ENCODE data around the gene ITPK1.

The ITPK1 gene

GRCh38 chr14:93057586-93058280 lies 58.0 kb downstream of the ITPK1 start:
- DNase-seq, result no peak

DNA sequence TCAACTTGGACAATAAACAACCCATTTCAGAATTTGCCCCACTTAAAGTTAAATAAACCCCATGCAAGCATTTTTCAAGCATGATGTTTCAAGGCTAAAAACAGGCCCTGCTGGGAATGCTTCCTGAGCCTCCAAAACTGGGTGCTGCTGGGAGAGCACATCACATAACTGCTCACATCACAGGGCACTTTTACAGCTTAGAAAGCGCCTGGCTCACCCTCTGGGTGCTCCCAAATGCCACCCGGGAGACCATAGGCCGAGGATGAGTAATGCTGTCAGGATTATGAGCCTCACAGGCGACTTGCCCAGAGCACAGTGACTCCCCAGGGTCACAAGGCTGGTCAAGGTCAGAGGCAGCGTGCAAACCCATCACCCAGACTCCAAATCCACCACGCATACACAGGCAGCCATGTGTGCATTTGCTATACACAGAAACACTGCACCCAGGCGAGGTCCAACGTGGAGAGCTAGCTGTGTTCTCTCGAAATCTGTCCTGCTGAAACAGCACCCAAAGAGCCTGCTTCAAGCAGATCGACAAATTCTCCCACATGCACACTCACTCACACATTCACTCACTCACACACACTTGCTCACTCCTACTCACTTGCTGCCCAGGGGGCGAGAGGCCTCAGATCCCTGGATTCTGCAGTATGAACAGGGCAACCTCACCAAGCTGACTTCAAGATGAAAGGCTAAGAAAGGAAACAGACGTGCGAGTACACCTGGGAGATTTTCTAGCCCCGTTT lies 58.7 kb downstream of the ITPK1 start:
- DNase-seq, result no peak

GRCh38 chr14:93056166-93056839 lies 59.4 kb downstream of the ITPK1 start:
- no peak for DNase-seq

GRCh38 chr14:93055651-93056115 lies 60.0 kb downstream of the ITPK1 start:
- no peak for DNase-seq

GRCh38 chr14:93054876-93055275 lies 60.8 kb downstream of the ITPK1 start:
- DNase-seq, result no peak

DNA sequence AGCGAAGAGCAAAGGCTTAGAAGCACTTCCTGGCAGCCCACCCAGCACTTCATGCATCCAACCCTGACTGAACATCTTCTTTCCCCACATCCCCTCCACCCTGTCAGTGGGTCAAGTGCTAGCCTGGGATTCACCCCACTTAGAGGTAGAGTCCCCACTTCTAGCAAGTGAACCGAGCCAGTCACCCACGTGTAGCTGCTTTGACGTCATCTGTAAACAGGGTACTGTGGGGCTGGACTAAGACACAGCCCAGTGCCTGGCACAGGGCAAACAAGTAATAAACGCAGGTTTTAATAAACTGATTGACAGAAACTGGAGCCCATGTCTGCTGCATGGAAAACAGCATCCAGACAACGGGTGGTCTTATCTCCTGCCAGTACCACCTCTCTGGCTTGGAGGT lies 61.7 kb downstream of the ITPK1 start:
- DNase-seq, result no peak

DNA sequence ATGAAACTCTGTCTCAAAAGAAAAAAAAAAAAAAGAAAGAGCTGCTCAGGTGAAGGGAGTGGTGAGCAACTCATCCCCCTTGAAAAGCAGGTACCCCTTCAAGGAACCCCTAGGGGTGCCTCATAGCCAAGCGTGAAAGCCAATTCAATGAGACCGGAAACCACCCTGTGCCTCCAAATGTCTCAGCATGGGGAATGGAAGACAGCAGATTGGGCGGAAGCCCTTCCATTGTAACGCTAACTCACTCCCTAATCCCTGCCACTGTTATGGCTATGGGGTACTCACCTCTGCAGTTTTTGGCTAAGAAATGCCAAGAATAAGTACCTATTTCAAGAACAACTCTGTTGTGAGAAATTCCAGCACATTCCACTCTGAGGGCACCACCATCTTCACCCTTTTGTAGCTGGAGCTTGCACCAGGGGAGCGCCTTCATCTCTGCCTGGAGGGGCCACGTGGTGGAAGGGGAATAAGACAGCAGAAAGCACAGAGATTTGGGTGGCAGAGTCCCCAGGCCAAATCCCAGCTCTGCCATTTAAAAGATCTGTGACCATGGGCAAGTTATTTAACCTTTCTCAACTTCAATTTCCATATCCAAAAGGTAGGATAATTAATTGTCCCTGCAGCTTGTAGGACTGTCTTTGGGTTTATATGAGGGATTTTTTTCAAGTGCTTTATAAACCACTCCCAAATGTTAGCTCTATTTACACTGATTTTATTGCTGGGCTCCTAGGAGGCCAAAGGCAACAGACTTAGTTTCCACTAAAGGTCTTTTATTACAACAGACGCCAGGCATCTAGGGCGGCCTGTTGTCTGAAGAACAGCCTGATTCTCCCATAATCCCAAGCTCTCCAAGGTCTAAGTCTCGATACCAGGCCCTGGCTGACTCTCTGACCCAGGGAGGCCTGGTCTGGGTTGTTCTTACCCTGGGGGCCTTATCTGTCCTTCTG lies 63.9 kb downstream of the ITPK1 start:
- DNase-seq, result no peak

DNA sequence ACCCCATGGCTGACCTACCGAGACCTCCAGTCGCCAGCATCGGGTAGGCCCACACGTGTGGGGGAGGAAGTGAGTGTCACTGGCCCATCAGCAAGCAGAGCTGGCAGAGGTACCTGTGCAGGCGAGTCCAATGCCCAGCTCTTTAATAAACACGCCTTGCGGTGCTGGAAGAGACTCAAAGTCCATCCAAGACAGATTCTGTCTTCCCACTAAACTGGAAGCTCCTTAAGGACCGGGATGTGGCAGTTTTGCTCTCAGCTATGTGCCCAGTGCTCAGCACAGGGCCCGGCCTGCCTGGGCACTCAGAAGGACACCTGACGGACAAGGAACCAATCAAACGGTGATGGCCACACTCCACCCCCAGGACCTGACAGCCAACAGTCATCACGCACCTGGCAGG lies 65.0 kb downstream of the ITPK1 start:
- DNase-seq, result no peak

DNA sequence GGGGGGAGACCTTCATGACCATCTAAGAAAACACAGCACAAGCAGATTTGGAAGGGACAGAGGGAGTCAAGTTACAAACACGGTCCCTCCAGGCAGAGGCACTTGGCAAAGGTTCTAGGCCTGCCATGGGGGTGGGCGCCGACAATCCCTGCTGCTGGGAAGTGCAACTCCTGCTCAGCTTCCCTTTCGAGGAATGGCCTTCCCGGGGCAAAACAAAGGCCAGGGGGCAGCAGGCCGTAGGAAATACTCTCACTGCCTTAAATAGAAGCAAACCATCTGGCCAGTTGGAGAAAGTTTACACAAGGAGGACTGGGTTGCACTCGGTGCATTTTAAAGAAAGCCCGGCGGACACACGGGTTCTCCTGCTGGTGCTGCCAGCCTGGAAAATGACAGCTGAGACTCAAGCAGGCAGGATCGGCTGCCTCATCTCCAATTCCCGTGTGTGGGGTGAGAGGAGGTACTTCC lies 65.8 kb downstream of the ITPK1 start:
- no peak for DNase-seq

DNA sequence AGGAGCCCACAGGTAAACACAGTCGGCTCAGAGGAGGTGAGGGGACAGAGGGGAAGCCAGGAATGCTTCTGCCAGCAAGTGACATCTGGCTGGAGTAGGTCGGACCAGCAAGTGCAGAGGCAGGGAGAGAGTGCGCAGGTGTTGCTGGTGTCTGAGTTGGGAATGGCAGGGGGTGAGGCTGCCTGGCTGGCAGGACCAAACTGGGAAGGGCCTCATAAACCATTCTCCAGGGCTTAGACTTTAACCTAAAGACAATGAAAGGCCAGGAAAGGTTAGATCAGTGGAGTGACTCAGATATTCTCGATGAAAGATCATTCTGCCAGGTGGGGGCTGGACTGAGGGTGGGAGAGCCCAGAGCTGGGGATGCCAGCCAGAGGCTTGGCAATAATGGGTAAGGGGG lies 66.4 kb downstream of the ITPK1 start:
- DNase-seq, result no peak

DNA sequence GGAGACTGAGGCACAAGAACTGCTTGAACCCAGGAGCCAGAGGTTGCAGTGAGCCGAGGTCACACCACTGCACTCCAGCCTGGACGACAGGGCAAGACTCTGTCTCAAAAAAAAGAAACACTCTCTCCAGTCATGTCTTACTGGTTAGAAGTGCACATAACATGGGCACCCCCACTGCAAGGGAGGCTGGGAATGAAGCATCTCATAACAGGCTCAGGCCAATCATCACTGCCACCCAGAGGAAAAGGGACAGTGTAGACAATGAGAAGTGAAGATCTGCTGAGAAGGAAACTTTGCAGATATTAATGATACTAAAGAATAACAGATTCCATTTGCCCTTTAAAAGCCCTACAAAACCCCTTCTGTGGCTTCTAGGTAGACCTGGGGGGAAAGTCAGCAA lies 66.9 kb downstream of the ITPK1 start:
- no peak for DNase-seq

DNA sequence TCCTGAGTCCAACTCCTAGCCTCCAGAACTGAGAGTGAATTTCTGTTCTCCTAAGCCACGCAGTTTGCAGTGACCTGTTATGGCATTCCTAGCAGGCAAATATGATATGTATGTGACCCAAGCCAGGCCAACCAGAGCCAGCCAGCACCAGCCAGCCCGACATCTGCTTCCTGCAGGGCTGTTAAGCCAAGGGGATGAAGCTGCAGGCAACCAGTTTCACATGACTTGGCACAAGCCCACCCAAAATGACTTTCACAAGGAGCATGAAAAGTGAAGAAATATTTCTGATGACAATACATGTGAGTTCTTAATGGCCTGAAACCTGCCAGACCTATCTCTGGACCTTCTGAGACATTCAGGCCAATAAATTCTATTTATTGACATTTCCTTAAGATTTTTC lies 68.1 kb downstream of the ITPK1 start:
- no peak for DNase-seq

DNA sequence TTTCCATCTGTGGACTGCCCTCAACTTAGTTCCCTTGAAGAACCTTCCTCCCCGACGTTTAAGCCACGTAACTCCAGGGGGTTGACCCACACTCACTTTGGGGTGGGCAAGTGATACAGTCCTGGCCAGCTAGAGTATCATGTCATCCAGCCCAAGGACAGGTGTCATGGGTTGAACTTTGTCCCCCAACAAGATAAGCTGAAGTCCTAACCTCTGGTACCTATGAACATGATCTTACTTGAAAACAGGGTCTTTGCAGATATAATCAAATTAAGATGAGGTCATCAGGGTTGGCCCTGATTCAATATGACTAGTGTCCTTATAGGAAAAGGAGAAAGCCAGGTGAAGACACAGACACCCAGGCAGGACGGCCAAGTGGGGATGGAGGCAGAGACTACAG lies 68.6 kb downstream of the ITPK1 start:
- no peak for DNase-seq

DNA sequence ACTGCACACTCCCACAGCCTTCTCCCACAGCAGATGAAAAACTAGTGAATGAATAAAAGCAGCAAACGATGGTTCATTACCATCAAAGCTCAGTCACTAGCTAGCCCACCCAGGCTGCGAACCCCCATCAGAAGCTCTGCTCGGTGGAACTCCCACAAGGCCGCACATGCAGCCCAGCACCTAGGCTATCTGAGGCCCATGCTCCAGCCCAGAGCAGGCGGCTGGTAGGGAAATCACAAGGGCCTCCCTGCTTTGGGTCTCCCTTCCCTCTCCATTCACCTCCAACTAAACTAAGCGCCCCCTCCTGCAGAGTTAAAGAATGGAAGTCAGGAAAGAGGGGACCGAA lies 69.0 kb downstream of the ITPK1 start:
- no peak for DNase-seq

DNA sequence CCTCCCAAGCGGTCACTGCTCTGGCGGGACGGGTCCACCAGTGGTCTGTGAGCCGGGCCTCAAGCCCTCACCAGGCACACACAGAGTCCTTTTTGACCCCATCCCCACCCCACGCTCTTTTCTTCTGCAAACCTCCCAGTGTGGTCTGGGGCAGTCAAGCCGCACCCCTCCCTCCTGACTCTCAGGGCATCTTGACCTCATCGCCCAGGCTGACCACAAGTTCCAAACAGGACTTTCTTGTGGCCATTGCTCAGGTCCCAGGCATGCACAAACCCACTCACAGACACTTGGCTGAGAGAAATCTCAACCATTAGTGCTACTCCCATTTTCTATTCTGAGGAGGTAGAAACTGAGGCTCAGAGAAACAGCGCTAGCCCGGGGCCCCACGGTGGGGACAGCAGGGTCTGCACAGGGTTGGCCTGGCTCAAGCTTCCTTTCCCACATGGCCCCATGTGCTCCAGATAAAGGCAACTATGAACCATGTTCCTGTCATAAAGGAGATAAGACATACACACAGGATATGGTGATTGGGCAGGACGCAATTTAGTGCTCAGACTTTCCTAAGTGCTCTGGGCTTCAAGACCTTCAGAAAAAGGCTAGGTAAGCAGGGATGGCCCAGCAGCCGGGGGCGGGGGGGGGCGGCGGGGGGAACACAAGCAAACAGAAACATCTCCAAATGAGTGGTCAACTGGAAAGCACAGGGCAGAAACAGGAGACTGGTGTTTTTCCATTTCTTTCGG lies 69.6 kb downstream of the ITPK1 start:
- no peak for DNase-seq

GRCh38 chr14:93045211-93045674 lies 70.5 kb downstream of the ITPK1 start:
- no peak for DNase-seq

GRCh38 chr14:93044556-93044955 lies 71.2 kb downstream of the ITPK1 start:
- no peak for DNase-seq

DNA sequence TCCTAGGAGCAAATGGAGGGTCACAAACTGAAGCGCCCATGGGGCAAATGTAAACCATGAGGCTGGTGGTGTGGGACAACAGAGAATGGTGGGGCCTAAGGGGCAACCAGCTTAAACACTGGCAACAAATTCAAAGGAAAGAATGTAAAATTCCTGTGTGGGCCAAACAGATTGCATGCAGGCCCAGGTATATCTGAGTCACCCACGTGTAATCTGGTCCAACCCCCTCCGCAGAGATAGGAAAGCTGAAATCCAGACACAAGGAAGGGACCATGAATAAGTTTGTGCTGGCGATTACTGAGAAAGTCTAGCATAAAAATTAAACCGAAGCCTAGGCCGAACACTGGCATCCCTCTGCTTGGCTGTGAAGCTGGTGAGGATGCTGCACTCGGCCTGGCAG lies 71.6 kb downstream of the ITPK1 start:
- no peak for DNase-seq

- DNase-seq, result no peak
Measured at GRCh38 chr14:93042968-93043940, 72.5 kb downstream of the ITPK1 start.

- DNase-seq, result no peak
Measured at GRCh38 chr14:93041830-93042229, 73.9 kb downstream of the ITPK1 start.

DNA sequence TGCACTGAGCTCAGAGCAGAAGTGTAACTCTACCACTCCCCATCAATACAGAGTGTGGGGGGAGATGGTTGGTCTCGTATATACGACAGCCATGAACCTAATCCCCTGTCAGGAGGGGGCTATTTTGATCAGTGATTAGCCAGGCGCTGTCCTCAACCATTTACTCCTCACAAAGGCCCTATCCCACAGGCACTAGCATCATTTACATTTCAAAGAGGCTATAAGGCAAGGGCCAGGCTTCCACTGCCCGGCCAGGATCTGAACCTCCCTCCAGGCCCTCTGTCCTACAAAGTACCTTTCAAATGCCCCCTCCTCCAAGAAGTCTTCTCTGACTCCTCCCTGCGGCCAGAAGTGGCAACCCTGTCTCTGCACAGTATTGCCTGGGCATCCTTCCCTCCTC lies 74.7 kb downstream of the ITPK1 start:
- no peak for DNase-seq

Measured in cerebellar nuclear complex (tissue), 1 donor.